Stimulated activated CD8-positive, alpha-beta memory T cell treated with anti-CD3 and anti-CD28 coated beads, Interleukin-15, amount 100 ng/mL, for 24 hours (primary cell): ENCODE results near the gene KBTBD13.

Source experiments
- DNase-seq: peaks from one replicate; pipeline ENCODE4 v3.0.0-alpha.2; 2020; ENCODE audit warnings: low read depth

The KBTBD13 gene

DNA sequence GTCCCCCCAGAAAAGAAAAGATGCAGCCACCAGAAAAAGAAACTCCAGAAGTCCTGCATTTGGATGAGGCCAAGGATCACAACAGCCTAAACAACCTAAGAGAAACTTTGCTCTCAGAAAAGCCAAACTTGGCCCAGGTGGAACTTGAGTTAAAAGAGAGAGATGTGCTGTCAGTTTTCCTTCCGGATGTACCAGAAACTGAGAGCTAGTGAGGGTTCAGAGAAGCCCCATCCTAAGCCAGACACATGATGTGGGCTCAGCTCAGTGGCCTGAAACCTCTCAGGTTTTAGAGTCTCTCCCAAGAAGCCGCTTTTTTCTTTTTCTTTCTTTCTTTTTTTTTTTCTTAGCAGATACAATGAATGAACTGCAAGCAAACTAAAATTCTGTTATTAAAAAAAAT is 23.6 kb upstream of the KBTBD13 start:
- DNase-seq, result no peak

DNA sequence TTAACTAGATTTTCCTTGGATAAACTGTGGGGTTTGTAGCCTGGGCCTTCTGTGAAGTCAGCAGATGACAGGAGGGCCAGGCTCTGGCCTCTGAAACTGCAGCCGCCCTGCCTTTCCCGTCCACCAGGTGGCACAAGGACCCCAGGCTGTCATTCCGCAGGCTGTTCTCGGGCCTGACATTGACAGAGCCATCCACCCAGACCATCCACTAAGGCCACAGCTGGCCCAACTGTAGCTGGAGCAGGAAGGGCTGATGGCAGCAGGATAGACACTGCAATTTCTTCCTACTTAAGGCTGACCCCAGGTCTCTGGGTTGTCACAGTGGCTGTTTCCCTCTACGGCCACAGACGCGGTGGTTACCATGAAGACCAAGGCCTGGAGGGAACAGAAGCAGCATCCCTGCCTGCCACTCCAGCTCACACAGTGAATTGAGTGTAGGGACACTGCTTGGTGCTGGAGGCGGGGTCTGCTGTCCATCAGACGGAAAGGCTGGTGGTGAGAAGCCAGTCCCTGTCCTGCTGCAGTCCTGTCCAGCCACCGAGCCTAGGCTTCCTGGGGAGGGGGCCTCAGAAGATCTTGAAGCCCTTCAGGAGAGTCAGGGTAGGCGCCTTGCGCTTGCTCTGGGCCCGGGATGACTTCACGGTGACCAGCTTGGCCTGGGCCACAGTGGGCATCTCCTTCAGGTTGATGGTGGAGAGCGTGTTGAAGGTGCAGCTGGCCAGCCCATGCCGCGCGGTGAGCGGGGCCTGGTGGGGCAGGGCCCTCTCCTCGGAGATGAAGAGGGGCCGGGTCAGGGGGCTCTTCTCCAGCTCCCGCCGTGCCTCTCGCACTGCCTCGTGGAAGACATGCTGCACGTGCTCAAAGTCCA is 22.0 kb upstream of the KBTBD13 start:
- DNase-seq, result no peak

DNA sequence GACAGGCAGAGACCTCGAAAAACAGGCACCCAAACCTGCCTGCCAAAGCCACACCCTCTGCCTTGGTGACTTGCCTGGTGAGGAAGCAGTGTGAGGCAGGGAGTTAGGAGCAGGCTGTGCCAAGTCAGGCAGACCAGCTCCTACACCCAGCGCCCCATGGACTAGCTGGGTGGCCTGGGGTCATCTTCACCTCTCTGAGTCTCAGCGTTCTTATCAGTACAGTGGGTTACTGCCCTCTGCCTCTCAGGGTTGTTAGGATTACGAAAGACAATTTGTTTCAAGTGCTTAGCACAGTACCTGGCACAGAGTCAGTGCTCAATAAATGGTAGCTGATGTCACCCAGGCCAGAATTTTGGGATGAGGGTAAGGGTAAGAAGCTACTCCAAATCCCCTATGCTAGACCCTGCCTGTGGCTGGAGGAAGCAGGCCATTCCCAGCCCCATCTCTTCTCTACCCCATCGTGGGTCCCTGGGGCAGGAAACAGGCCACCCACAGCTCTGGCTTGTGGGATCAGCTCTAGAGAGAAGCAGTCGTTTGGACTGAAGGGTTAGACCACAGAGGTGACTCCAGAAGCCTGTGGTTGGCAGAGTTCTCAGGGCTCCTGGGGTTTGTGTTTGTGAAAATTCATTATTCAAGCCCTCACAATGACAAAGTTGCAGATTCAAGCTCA is 21.2 kb upstream of the KBTBD13 start:
- no peak for DNase-seq

DNA sequence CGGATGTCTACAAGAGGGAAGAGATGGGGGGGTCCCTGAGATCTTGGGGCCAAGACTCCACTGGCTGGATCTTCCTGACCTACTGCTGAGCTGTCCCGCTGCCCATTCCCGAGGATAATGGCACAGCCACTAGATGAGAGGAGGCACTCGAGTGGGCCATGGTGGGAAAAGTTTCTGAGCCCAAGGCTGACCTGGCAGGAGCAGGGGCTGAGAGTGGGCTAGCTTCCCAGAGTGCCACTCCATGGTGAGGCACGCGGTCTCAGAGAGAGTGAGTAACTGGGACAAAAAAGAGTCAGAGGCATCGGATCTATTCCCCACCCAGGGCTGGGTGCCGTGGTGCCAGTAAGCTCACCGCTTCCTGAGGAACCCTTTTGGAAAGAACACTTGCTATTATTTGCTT is 20.4 kb upstream of the KBTBD13 start:
- no peak for DNase-seq

DNA sequence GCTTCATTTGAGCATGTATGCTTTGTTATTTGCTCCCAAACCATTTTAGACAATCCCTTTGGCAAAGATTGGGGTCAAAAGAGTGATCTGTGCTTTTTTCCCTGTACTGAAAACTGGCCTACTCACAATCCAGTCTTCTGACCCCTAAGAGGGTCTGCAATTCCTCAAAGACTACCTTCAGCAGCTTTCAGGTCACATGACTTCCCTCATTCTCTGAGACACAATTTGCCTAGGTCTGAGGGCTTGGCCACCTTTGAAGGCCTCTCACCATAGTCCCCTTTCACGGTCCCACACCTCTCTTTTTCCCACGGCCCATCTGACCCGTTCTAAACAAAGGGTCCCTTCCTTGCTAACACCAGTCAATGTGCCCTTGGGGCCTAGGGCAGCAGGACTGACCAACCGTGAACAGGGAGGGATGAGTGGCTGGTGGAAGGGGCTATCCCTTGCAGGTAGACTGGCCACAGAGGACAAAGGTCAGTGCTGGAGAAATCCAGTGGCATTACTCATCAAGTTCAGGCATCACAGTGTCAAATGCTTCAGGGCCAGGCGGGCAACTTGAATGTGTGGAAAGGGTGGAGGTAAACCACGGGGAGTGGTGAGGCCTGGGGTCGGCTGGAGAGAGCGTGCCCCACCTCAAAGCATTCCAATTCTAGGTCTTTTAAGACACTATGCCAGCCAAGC is 19.5 kb upstream of the KBTBD13 start:
- DNase-seq, result no peak

DNA sequence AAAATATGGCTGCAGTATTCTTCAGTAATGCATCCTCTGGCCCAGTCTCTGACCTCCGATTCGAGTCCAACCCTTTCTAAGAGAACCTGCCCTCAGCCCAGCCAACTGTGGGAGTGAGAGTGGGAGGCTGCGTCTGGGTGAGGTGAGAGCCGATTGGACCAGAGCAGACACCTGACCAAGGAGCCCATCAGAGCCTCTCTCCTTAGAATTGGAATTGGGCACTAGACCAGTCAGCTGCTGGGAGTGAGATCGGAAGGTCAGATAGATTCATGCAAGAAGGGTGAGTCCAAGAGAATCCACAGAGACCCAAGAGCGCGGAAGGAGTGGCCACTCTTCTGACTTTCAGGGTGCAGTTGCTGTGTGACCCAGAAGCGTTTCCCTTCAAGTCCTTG is 19.0 kb upstream of the KBTBD13 start:
- no peak for DNase-seq

DNA sequence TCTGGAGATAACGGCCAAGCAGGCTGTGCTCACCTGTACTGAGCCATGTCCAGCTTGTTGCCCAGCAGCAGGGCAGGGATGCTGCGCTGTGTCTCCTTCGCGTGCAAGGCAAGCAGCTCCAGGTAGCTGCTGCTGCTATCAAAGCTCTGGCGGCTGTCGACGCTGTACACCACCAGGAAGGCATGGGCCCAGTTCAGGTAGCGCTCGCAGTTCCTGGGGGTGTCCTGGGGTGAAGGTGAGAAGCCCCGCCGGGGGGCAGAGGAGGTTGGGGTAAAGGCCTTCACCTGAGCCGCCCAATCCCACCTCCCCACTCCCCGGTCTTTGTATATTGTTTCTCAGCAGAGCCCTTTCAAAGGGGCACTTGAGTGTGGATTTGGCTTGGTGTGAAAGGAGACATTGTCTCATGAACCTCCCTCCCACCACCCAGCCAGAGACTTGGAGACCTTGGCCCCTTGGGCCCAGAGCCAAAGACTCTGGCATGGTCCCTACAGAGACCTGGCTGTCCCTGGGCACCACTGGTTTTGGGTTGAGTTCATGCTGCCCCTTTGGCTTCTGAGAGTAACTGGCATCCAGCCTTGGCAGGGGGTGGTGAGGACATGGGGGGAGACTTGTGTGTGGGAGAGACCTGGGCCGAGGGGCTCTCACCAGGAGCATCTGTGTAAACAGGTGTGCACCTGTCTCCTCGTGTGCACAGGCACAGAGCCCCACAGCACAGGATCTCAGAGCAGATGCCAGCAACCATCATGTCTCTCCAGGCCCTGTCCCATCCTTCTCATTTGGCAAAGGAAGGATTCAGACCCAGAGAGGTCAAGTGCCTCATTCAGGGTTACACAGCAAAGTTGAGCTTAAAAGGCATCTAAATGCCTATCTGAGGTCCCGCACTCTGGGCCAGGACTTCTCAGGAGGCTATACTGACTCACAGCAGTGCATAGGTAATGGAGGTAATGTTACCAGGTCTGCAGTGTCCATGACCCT is 17.9 kb upstream of the KBTBD13 start:
- DNase-seq, result no peak

DNA sequence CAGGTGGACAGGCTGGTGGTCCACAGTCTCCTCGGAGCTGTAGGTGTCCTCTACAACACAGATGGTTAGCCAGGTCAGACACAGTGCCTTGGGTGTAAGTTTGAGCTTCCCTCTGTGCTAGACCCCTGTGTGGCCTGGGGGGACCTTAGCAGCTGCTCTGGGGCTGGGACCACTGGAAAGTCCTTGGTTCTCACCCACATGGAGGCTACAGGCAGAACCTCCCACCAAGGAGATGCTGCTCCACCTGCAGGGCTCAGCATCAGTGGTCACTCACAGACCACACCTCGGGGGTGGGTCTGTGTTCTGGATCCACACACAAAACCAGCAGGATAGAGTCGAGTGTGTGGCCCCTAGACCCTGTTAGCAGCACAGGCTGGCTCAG is 17.2 kb upstream of the KBTBD13 start:
- DNase-seq, result no peak

DNA sequence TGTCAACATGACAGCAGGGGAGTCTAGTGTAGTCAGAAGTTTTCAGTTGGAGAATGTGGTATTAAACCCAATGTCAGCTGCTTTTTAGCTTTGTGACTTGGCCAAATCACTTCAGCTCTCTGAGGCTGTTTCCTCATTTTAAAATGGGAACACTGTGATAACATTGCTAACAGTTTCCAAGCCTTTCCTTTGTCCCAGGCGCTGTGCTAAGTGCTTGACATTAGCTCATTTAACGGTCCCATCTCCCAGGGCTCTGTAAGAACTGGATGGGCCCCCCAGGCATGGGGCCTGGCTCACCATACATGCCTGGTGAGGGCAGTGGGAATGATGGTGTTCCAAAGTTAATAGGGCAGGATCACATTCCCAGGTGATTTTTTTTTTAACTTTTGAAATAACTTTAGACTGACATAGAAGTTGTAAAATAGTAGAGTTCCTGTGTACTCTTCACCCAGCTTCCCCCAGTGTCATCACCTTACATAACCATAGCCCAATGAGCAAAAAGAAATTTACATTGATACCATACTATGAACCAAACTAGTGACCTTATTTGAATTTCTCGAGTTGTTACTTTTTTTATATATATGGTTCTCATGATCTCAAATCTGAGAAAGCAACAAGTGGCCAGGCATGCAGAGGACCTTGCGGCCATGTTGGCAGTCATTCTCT is 16.5 kb upstream of the KBTBD13 start:
- no peak for DNase-seq

DNA sequence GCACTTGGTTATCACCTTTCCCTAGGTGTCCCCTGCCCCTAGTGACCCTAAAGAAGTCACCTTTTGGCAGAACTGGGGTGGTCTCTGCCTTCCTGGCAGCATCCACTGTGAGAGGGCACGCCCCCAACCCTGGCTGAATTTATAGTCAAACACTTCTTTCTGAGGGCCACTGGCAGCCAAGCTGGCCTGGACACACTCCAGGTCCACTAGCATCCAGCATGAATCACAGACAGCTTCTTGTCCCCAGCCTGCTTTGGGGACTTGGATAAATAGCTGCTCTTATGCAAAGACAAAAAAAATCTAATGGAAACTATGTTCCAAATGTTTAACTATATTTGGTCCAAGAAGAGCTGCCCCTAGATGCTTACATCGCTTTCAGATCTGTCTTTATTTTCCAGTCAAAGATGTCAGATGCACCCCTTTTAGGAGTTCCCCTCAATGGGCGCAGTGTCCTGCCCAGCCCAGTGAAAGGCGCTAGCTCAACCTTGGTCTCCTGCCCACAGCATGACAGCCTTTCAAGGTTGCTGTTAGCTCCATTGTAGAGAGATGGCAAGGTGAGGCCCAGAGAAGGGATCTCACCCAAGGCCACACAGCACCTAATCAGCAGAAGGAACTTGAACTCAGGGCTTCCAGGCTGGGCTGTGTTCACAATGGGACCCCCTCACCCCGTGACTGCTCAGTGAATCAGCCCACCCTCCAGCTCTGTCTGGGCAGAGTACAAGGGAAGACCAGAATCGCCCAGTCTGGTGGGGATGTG is 15.7 kb upstream of the KBTBD13 start:
- DNase-seq, result no peak

DNA sequence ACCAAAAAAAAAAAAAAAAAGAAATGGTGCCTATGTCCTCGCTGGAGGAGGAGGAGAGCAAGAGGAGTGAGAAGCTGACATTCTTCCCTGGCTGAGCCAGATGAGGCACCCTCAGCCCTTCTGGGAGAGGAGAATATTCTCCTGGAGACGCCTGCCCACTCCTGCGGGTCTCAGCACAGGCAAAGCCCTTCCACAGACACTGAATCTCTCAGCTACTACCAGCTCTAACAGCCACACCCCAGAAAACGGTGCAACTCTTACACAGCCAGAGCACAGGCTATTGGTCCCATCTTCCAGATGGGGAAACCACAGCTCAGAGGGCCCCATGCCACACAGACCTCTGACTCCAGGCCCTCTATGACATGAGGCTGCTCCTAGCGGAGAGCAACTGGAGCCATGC is 14.5 kb upstream of the KBTBD13 start:
- DNase-seq, result no peak

DNA sequence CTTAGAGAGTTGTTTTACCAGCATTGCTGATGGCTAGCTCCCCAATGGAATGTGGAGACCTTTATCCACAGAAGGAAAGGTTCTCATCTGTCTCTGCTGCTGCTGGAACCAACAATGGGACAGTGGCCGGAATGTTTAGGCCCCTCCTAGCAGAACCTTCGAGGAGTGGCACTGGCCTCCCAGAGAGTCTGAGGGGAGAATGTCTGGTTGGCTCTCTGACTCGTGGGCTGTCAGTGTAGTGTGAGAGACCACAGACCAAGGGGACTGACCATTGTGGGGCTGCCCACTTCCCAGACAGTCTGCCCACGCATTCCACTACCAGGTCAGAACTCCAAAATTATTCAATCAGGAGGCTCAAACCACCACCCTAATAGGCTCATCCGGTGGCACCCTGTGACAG is 13.8 kb upstream of the KBTBD13 start:
- DNase-seq, result no peak

DNA sequence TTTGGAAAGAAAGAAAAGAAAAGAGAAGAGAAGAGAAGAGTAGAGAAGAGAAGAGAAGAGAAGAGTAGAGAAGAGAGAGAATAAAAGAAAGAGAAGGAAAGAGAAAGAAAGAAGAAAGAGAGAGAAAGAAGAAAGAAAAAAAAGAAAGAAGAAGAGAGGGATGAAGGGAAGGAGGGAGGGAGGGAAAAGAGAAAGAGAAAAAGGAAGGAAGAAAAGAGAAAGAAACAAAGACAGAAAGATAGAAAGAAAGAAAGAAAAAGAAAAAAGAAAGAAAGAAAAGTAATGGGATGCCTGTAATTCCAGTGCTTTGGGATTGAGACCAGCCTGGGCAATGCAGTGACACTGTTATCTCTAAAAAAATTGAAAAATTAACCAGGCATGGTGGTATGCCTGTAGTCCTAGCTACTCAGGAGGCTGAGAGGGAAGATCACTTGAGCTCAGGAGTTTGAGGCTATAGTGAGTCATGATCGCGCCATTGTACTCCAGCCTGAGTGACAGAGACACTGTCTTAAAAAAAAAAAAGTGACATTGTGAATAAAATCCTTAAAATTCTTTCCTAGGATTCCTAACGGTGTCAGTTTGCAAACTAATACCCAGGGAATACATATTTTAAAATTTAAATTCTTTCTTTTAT is 10.4 kb upstream of the KBTBD13 start:
- DNase-seq, result no peak

DNA sequence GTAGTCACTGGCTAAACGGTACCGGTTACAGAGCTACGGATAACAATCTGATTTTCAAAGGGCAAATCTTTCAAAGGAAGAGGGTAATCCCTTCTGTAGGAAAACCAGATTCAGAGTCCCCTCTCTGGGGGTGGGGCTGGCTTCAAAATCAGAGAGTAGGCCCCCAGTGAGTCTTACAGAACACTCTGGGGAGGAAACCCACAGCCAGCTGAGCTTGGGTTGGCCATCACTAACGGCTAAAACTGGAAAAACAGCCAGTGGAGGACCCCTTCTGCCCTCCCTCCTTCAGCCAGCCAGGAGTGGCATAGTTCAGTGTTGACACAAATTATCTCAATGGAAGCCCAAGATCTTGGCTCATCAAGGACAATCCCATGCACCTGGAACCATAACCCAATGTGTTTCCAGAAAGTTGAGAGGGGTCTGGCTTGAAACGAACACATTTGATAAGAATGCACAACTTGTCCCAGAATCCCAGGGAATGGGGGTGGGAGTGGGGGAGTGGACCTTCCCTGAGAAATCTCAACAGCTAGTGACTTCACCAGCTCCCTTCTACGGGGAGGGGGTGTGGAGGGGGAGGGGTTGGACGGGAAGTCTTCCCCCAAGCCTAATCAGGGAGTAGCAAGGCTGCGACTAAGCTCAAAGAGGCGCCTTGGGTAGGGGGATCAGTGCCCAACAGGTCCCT is 9.8 kb upstream of the KBTBD13 start:
- no peak for DNase-seq

DNA sequence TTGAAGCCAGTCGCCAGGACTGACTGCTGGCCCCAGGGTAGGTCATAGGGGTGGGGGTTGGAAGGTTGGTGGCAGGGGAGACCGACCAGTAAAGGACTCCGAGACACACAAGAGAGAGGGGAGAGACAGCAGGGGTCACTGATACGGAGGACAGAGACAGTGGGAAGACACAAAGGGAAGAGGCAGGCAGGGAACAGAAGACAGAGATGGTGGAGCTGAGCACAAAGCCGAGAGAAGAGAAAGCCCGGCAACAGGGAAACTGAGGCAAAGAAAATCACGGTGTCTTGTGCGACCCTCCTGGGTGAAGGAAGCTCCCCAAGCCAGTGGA is 9.3 kb upstream of the KBTBD13 start:
- DNase-seq, result no peak

DNA sequence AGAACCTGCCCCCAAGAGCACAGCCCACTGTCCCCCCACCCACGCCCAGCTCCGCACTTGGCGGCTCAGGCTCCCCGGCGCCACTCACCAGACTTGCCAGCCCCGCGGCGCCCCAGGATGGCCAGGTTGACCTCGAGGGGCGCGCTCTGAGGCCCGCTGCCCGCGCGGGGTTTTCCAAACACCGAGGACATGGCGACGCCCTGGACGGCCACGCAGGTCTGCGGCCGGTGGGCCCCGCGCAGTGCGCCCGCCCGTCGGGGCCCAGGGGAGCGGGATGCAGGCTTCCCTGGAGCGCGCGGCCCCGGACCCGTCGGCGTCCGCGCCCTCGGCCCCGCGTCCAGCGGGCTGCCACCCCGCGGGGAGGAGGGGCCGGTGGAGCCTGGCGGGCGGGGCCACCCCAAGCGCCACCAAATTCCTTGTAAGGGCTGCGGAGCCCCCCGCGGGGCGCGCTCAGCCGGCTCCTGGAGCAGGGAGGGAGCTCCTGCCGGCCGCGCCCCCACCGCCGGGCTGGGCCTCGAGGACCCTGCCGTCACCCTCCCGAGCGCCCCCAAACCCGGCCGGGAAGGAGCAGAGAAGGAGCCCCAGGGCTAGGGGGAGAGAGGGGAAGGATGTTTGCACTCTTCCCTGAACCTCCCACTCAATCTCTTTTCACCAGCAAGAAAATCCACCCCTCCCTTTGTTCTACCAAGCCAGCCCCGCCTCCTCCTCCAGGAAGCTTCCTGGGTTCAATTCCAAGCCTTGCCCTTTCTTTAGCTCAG is 8.7 kb upstream of the KBTBD13 start, which contains the start of gene RASL12:
Gene RASL12, minus strand, starts transcription at position 347 of the 758 bp plus-strand sequence. Its CDS starts 156 bp downstream, at position 191.
- no peak for DNase-seq

DNA sequence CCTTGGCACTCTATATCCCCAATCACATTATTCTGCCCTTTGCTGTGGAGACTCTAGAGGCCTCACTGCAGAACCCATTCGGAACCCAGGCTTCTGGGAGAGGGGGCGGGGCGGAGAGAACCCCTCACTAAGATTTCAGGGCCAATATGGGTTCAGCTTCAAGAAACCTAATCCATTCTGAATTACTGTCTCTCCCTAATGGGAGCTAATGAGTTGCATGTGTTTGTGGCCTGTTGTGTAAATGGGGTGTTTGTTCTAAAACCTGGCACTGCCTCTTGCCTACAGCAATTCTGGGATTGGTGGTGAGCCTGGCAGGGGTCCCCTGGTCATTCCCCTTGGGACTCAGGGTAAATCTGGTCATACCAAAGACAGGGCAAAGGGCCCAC is 8.2 kb upstream of the KBTBD13 start:
- DNase-seq, result no peak

DNA sequence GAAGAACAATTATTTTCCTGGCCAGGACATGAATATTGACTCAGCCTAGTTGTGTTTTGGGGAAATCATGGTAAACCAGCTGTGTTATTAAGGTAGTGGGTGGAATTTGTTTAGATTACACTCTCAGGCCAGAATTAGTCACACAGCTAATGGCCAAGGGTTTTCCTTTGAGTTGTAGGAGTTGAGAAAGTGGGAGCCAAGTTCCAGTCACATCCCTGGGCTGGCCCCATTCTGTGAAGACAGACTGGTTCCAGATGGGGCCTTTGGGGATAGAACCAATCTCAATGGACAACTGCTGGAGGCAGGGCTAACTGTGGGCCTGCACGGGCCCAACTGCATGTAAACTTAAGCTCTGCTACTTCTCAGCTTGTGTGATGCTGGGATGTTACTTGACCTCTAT is 7.4 kb upstream of the KBTBD13 start:
- DNase-seq, result no peak
